Endothelial cell (in vitro differentiated cells): ENCODE data around the gene SERPINE1. TPM values are rescaled to one million over a fixed set of nuclear protein-coding genes. Genes with fewer than 3 reads are reported as not detected.

Experiments used
- DNase-seq: peaks from one replicate; pipeline ENCODE4 v3.0.0; 2021; ENCODE audit warnings: low spot score
- H3K27ac Mint-ChIP-seq: one replicate; pipeline ENCODE4 v1.8.0; 2021; ENCODE audit warnings: mixed read lengths, inconsistent platforms; ENCODE audit not compliant: unreplicated experiment
- H3K27me3 Mint-ChIP-seq: one replicate; pipeline ENCODE4 v1.8.0; 2021; ENCODE audit warnings: mild to moderate bottlenecking, moderate library complexity, mixed read lengths, inconsistent platforms; ENCODE audit not compliant: unreplicated experiment
- H3K36me3 Mint-ChIP-seq: one replicate; pipeline ENCODE4 v1.8.0; 2021; ENCODE audit warnings: mild to moderate bottlenecking, low read depth, mixed read lengths, inconsistent platforms; ENCODE audit not compliant: unreplicated experiment
- H3K4me1 Mint-ChIP-seq: one replicate; pipeline ENCODE4 v1.8.0; 2021; ENCODE audit warnings: mild to moderate bottlenecking, mixed read lengths, inconsistent platforms; ENCODE audit not compliant: unreplicated experiment
- H3K4me3 Mint-ChIP-seq: one replicate; pipeline ENCODE4 v1.8.0; 2021; ENCODE audit warnings: mild to moderate bottlenecking, mixed read lengths, inconsistent platforms; ENCODE audit not compliant: unreplicated experiment
- H3K9me3 Mint-ChIP-seq: one replicate; pipeline ENCODE4 v1.8.0; 2021; ENCODE audit warnings: mixed read lengths, inconsistent platforms; ENCODE audit not compliant: unreplicated experiment
- total RNA-seq: library from RNA; stranded (reverse); fragmentation: NEBNext Ultra II Directional; extraction: Animal tissue kit (Norgen Biotek cat#: 25700); gene quantifications from one replicate; pipeline ENCODE4 v1.2.1, GENCODE V29; 2021; ENCODE audit not compliant: unreplicated experiment
- TF ChIP-seq, protein P1 (sequence below): fragments of 200-600 bp; sonication (generic); IDR thresholded peaks from one replicate; pipeline ENCODE4 v1.5.0; 2021; ENCODE audit warnings: antibody characterized with exemption; ENCODE audit not compliant: unreplicated experiment

The SERPINE1 gene
- total RNA-seq, 1 donor from 2014 or later: 0.80 TPM

DNA sequence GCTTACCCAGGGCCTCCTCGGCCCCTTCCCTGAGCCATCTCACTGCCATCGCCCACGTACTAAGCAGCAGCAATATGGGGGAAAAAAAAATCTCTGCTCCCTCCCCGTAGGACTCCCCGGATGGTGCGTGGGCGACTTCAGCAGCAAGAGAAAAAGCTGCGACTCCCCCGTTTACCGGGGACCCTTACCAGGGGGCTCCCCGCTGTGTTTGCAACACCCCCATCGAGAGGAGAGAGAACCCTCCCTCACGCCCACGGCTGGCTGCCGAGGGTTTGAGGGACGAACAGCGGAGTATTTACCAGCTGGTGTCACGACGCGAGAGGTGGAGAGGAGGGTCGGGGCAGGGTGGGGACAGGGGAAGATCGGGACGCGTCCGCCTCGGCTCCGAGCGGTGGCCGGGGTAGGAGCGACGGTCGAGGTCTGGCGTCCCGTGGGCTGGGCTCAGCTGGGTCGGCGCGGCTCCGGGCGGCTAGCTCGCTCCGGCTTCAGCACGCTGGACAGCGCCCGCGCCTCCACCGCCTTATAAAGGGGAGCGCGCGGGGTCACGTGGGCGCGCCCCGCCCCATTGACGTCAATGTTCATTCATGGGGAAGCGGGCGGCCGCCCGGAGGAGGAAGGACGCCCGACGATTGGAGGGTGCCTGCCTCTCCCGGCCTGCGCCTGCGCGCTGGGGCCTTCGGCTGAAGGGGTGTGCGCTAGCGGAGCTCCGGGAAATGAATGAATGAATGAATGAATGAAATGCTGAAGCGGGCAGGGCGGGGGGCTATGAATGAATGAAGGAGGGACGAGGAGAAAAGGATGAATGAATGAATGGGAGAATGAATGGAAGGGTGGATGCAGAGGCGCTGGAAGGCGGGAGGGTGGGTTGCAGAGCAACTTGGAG, 38.4 kb downstream of the SERPINE1 start, which contains the start of gene VGF:
VGF (minus strand) TSS at position 495 of the 883 bp plus-strand sequence. CDS start 726 bp downstream, outside the sequence.
- Mint-ChIP-seq H3K36me3 (peaks cover 7% of the 10 kb centered on the region), H3K9me3 (no peaks in the 10 kb centered on the region), H3K4me1 (peaks cover 21% of the 10 kb centered on the region), H3K27ac (no peak within 1 kb of the TSS), H3K4me3 (peak within 1 kb of the TSS; percentile 72), H3K27me3 (peaks cover 38% of the 10 kb centered on the region)
- peak; percentile 83 for DNase-seq
- TF ChIP-seq, protein P1, sequence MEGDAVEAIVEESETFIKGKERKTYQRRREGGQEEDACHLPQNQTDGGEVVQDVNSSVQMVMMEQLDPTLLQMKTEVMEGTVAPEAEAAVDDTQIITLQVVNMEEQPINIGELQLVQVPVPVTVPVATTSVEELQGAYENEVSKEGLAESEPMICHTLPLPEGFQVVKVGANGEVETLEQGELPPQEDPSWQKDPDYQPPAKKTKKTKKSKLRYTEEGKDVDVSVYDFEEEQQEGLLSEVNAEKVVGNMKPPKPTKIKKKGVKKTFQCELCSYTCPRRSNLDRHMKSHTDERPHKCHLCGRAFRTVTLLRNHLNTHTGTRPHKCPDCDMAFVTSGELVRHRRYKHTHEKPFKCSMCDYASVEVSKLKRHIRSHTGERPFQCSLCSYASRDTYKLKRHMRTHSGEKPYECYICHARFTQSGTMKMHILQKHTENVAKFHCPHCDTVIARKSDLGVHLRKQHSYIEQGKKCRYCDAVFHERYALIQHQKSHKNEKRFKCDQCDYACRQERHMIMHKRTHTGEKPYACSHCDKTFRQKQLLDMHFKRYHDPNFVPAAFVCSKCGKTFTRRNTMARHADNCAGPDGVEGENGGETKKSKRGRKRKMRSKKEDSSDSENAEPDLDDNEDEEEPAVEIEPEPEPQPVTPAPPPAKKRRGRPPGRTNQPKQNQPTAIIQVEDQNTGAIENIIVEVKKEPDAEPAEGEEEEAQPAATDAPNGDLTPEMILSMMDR: no peak

DNA sequence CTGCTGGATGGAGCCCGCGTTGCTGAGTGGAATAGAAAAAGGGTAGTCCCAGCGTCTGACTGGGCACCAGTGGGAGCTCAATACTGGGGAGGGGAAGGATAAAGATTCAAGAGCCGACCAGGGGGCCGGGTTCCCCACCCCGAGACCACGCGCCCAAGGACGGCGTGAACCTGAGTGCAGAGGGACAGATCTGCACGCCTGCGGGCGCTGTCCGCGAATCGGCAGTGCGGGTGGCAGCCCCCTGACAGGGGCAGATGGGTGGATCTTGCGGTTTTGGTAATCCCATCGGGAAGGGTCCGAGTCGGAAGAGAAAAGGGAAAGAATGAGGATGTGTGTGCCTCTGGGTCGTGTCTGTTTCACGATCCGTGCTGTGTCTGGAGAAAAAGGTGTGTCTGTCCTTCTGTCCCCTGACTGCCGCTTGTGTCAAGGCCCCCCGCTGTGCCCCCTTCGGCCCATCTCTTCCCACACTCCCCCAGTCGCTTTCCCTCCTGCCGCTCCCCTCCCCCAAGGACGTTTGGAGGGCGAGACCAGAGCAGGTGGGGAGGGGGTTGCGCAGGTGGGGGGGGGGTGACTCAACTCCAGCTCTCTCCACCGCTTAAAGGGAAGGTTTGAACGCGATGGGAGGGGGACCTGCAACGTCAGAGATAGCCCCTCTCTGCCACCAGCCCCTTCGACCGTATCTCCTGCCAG, 39.2 kb downstream of the SERPINE1 start:
- Mint-ChIP-seq H3K4me1 (peaks cover 27% of the 10 kb centered on the region), H3K27ac (no peak overlapping the region), H3K27me3 (peaks cover 46% of the 10 kb centered on the region), H3K4me3 (peak overlapping the region; percentile 72), H3K9me3 (no peaks in the 10 kb centered on the region), H3K36me3 (peaks cover 7% of the 10 kb centered on the region)
- no peak for DNase-seq
- TF ChIP-seq, protein P1: no peak

DNA sequence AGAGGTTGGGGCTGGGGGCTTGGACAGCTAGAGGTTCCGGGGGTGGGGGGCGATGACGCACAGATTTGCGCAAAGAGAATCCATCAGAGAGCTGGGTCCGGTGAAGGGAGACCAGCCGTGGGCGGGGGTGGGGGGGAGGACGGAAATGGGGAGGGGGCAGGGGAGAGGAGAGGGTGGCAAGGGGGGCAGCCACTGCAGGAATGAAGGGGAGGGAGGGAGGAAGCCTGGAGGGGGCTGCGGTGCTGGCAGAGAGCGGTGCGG, 39.7 kb downstream of the SERPINE1 start:
- Mint-ChIP-seq H3K4me3 (no peak overlapping the region), H3K4me1 (peaks cover 32% of the 10 kb centered on the region), H3K9me3 (no peaks in the 10 kb centered on the region), H3K27ac (no peak overlapping the region), H3K27me3 (peaks cover 48% of the 10 kb centered on the region), H3K36me3 (peaks cover 7% of the 10 kb centered on the region)
- DNase-seq: no peak
- TF ChIP-seq, protein P1: no peak

DNA sequence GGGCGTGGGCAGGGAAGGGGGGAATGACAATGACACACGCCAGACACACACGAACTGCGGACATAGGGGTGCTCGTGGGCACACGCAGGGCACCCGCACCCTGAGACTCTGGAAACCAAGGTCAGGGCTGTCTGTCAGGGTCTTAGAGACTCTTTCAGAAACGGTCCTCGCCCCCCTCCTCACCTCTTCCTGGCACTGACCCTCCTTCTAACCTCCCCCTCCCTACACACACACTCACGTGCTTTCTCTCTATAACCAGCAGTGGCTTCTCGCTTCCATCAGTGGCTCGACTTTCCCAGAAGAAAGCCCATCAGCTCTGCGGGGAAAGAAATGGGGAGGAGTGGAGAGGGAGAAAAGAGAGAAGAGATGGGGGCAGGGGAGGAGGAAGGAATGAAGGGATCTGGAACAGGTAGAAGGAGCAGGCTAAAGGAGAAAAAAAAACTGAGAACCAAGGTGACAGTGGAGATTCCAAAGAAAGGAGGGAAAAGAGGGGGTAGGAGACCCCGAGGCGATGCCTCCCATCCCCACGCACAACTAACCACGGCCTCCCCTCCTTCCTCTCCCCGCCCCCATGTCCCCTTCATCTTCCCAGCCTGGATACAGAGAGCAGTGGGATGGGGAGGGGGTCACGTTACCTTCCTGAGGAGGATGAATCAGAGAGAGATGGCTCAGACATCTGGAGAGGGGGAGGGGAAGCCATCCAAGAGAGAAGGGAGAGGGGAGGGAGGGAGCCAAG, 40.2 kb downstream of the SERPINE1 start:
- peaks cover 35% of the 10 kb centered on the region for H3K4me1 Mint-ChIP-seq
- no peaks in the 10 kb centered on the region for H3K9me3 Mint-ChIP-seq
- DNase-seq: no peak
- H3K36me3 Mint-ChIP-seq: peaks cover 7% of the 10 kb centered on the region
- H3K27me3 Mint-ChIP-seq: peaks cover 50% of the 10 kb centered on the region
- TF ChIP-seq, protein P1: no peak
- no peak overlapping the region for H3K4me3 Mint-ChIP-seq
- H3K27ac Mint-ChIP-seq: peak overlapping the region; percentile 9
